Measurements from ENCODE around the gene GARNL3. TPM values are rescaled to one million over a fixed set of nuclear protein-coding genes. Genes with fewer than 3 reads are reported as not detected.

GARNL3 gene
- total RNA-seq, 1 experiment from 2014 or later = 11.5 TPM

GRCh38 chr9:127269449-127269848, 4.9 kb downstream of the GARNL3 start:
- Histone ChIP-seq H3K4me3 (ENCODE audit: low read depth in 2 of 2, low read length in 2 of 2) (no peak overlapping the region), H3K36me3 (ENCODE audit: control insufficient read depth, insufficient read depth, low read length) (no peaks in the 10 kb centered on the region), H3K27me3 (ENCODE audit: control insufficient read depth, insufficient read depth, low read length) (no peaks in the 10 kb centered on the region), H3K27ac (ENCODE audit: low read length) (no peak overlapping the region), H3K9me3 (ENCODE audit: control insufficient read depth, insufficient read depth, low read depth, low read length) (no peaks in the 10 kb centered on the region), H3K4me1 (ENCODE audit: control insufficient read depth, insufficient read depth, low read length) (no peaks in the 10 kb centered on the region)
- intact Hi-C loops (cut with micrococcal nuclease; ENCODE audit: unreplicated experiment) (no loop called here), in situ Hi-C loops (cut with HindIII; ENCODE audit: low pct_unique_long_range_greater_than_20kb, low sequenced_read_pairs) (no loop called here)
- ChIA-PET POLR2A (no interaction called here), CTCF (no interaction called here)
- ATAC-seq (no peak), DNase-seq (ENCODE audit: low read depth, low spot score) (no peak)
- TF ChIP-seq REST (IDR thresholded peaks at IDR 0.05; ENCODE audit: insufficient read depth in 1 of 2, low read depth in 2 of 2, low read length in 1 of 2) = no peak
- TF ChIP-seq POLR2AphosphoS5 (IDR thresholded peaks at IDR 0.05; ENCODE audit: low read depth, low read length) = no peak
- TF ChIP-seq SIN3A (IDR thresholded peaks at IDR 0.05; ENCODE audit: borderline replicate concordance, insufficient read depth, low read depth, low read length) = no peak
- TF ChIP-seq TCF7L2 (IDR thresholded peaks at IDR 0.05; ENCODE audit: low read depth, low read length) = no peak
- TF ChIP-seq CTCF (IDR thresholded peaks at IDR 0.05) = no peak
- no TSS peak for BruUV-seq (replicated peaks)

- CTCF ChIA-PET = no interaction called here
These were observed 8.8 kb downstream of the GARNL3 start for GRCh38 chr9:127273326-127273725.

More at GRCh38 chr9:127273326-127273725, 8.8 kb downstream of the GARNL3 start:
- H3K9me3 ChIP-seq (ENCODE audit: control insufficient read depth, insufficient read depth, low read depth, low read length) = no peaks in the 10 kb centered on the region
- no peaks in the 10 kb centered on the region for H3K4me1 ChIP-seq (ENCODE audit: control insufficient read depth, insufficient read depth, low read length)
- TF ChIP-seq CTCF (IDR thresholded peaks at IDR 0.05) (no peak), TCF7L2 (IDR thresholded peaks at IDR 0.05; ENCODE audit: low read depth, low read length) (no peak), SIN3A (IDR thresholded peaks at IDR 0.05; ENCODE audit: borderline replicate concordance, insufficient read depth, low read depth, low read length) (no peak), POLR2AphosphoS5 (IDR thresholded peaks at IDR 0.05; ENCODE audit: low read depth, low read length) (no peak), REST (IDR thresholded peaks at IDR 0.05; ENCODE audit: insufficient read depth in 1 of 2, low read depth in 2 of 2, low read length in 1 of 2) (no peak)
- POLR2A ChIA-PET = no interaction called here
- in situ Hi-C loops (cut with HindIII; ENCODE audit: low pct_unique_long_range_greater_than_20kb, low sequenced_read_pairs) (no loop called here), intact Hi-C loops (cut with micrococcal nuclease; ENCODE audit: unreplicated experiment) (no loop called here)
- BruUV-seq (replicated peaks) = no TSS peak
- H3K36me3 ChIP-seq (ENCODE audit: control insufficient read depth, insufficient read depth, low read length) = no peaks in the 10 kb centered on the region
- H3K27ac ChIP-seq (ENCODE audit: low read length) = no peak overlapping the region
- H3K4me3 ChIP-seq (ENCODE audit: low read depth in 2 of 2, low read length in 2 of 2) = no peak overlapping the region
- DNase-seq (ENCODE audit: low read depth, low spot score) (no peak), ATAC-seq (no peak)
- no peaks in the 10 kb centered on the region for H3K27me3 ChIP-seq (ENCODE audit: control insufficient read depth, insufficient read depth, low read length)
